IMR-90 (cell line): ENCODE measurements around the gene TAF1B. TPM values are rescaled to one million over a fixed set of nuclear protein-coding genes. Genes with fewer than 3 reads are reported as not detected.

ENCODE experiments used
- ATAC-seq: fragments of 200-7000 bp; cut with Tn5 transposase; 2 replicates; pipeline ENCODE4 v1.9.1; 2020; ENCODE audit warnings: low read depth, mild to moderate bottlenecking, moderate library complexity
- BruUV-seq: library from RNA; stranded (reverse); fragments of 400-500 nt; replicated peaks from 2 replicates; lab custom pipeline; 2021; lab: Mats Ljungman, UMichigan
- CTCF ChIA-PET: fragments of 300-600 bp; formaldehyde crosslinking; extraction: SDS; loops from one replicate; lab custom pipeline; 2021; ENCODE audit warnings: antibody characterized with exemption; lab: Yijun Ruan, JAX
- POLR2A ChIA-PET: fragments of 300-600 bp; sonication (Branson Sonifier 250); formaldehyde crosslinking; loops from one replicate; lab custom pipeline; 2022; ENCODE audit warnings: antibody characterized with exemption; ENCODE audit not compliant: unreplicated experiment; lab: Charles Lee
- DNase-seq: peaks from one replicate; pipeline ENCODE4 v3.0.0; 2013
- H2AFZ ChIP-seq: replicated peaks from 2 replicates; pipeline ENCODE3; 2013; ENCODE audit warnings: low read length, mild to moderate bottlenecking; ENCODE audit not compliant: poor library complexity
- H2AK5ac ChIP-seq: 2 replicates; pipeline ENCODE4 v1.6.1; 2013; ENCODE audit warnings: low read depth, low read length, inconsistent platforms
- H2AK9ac ChIP-seq: replicated peaks from 2 replicates; pipeline ENCODE3; 2013; ENCODE audit warnings: mild to moderate bottlenecking, low read depth, low read length, moderate library complexity; ENCODE audit not compliant: poor library complexity
- H2BK120ac ChIP-seq: 2 replicates; pipeline ENCODE4 v1.6.1; 2013; ENCODE audit warnings: low read depth, low read length, inconsistent platforms
- H2BK15ac ChIP-seq: 3 replicates; pipeline ENCODE4 v1.6.1; 2013; ENCODE audit warnings: low read depth, low read length, inconsistent platforms
- H2BK20ac ChIP-seq: 2 replicates; pipeline ENCODE4 v1.6.1; 2013; ENCODE audit warnings: low read depth, mild to moderate bottlenecking, inconsistent platforms, low read length, moderate library complexity
- H2BK5ac ChIP-seq: 2 replicates; pipeline ENCODE4 v1.6.1; 2013; ENCODE audit warnings: mild to moderate bottlenecking, low read depth, low read length, inconsistent platforms; ENCODE audit not compliant: poor library complexity, severe bottlenecking
- H3K14ac ChIP-seq: replicated peaks from 2 replicates; pipeline ENCODE4 v1.6.1; 2013; ENCODE audit warnings: low read depth, low read length, inconsistent platforms
- H3K18ac ChIP-seq: 2 replicates; pipeline ENCODE4 v1.6.1; 2013; ENCODE audit warnings: low read depth, low read length, control low read depth
- H3K23ac ChIP-seq: 2 replicates; pipeline ENCODE4 v1.6.1; 2013; ENCODE audit warnings: low read depth, low read length, inconsistent platforms
- H3K27ac ChIP-seq: 2 replicates; pipeline ENCODE4 v1.5.1; 2013; ENCODE audit warnings: mild to moderate bottlenecking, control low read depth, low read length; ENCODE audit not compliant: insufficient read depth
- H3K27me3 ChIP-seq: 2 replicates; pipeline ENCODE4 v1.6.1; 2013; ENCODE audit warnings: low read length; ENCODE audit not compliant: control insufficient read depth, insufficient read depth
- H3K36me3 ChIP-seq: 2 replicates; pipeline ENCODE4 v1.6.1; 2013; ENCODE audit warnings: low read length, mixed read lengths; ENCODE audit not compliant: control insufficient read depth, insufficient read depth
- H3K4ac ChIP-seq: 2 replicates; pipeline ENCODE4 v1.6.1; 2013; ENCODE audit warnings: low read depth, low read length, inconsistent platforms
- H3K4me1 ChIP-seq: 2 replicates; pipeline ENCODE4 v1.6.1; 2013; ENCODE audit warnings: low read length, mixed read lengths; ENCODE audit not compliant: control insufficient read depth, insufficient read depth
- H3K4me2 ChIP-seq: 2 replicates; pipeline ENCODE4 v1.6.1; 2013; ENCODE audit warnings: low read depth, mild to moderate bottlenecking, control low read depth, low read length, moderate library complexity
- H3K4me3 ChIP-seq: 2 replicates; pipeline ENCODE4 v1.5.1; 2013; ENCODE audit warnings: low read depth, mild to moderate bottlenecking, control low read depth, low read length, moderate library complexity; ENCODE audit not compliant: insufficient read depth
- H3K56ac ChIP-seq: 2 replicates; pipeline ENCODE4 v1.6.1; 2013; ENCODE audit warnings: low read length, inconsistent platforms; ENCODE audit not compliant: insufficient read depth; ENCODE audit errors: extremely low read depth
- H3K79me1 ChIP-seq, 2 experiments: 2 replicates each; pipeline ENCODE4 v1.6.1; 2013; ENCODE audit warnings: low read length in 2 of 2, inconsistent platforms in 1 of 2, low read depth in 1 of 2
- H3K9ac ChIP-seq: 2 replicates; pipeline ENCODE4 v1.6.1; 2013; ENCODE audit warnings: low read depth, low read length, control low read depth
- H3K9me1 ChIP-seq: 2 replicates; pipeline ENCODE4 v1.6.1; 2013; ENCODE audit warnings: low read length, inconsistent platforms; ENCODE audit not compliant: insufficient read depth
- H3K9me3 ChIP-seq: 2 replicates; pipeline ENCODE4 v1.6.1; 2013; ENCODE audit warnings: low read length; ENCODE audit not compliant: control insufficient read depth, insufficient read depth
- H4K20me1 ChIP-seq: 2 replicates; pipeline ENCODE4 v1.6.1; 2013; ENCODE audit warnings: low read length, inconsistent platforms; ENCODE audit not compliant: insufficient read depth
- H4K5ac ChIP-seq: 2 replicates; pipeline ENCODE4 v1.6.1; 2013; ENCODE audit warnings: mild to moderate bottlenecking, low read depth, low read length, control low read depth
- H4K8ac ChIP-seq, 2 experiments: 2 replicates each; pipeline ENCODE4 v1.6.1; 2013; ENCODE audit warnings: low read depth in 2 of 2, low read length in 2 of 2, control low read depth in 1 of 2, inconsistent platforms in 1 of 2
- H4K91ac ChIP-seq: 2 replicates; pipeline ENCODE4 v1.6.1; 2013; ENCODE audit warnings: low read depth, low read length, inconsistent platforms; ENCODE audit not compliant: insufficient read depth
- BHLHE40 ChIP-seq: fragments of 150-350 bp; IDR thresholded peaks from 2 replicates; pipeline ENCODE4 v1.6.1; 2016; ENCODE audit warnings: mild to moderate bottlenecking, low read depth, low read length
- MAFK ChIP-seq: IDR thresholded peaks from 2 replicates; pipeline ENCODE4 v1.6.1; 2012; ENCODE audit warnings: low read depth, low read length, improper control_type of control experiment
- MAZ ChIP-seq: IDR thresholded peaks from 2 replicates; pipeline ENCODE4 v1.6.1; 2012; ENCODE audit warnings: low read depth, mild to moderate bottlenecking, low read length, improper control_type of control experiment, moderate library complexity, borderline replicate concordance
- POLR2A ChIP-seq: IDR thresholded peaks from 2 replicates; pipeline ENCODE4 v1.6.1; 2012; ENCODE audit warnings: mild to moderate bottlenecking, low read depth, low read length
- RCOR1 ChIP-seq: IDR thresholded peaks from 2 replicates; pipeline ENCODE4 v1.6.1; 2012; ENCODE audit warnings: mild to moderate bottlenecking, low read length, improper control_type of control experiment; ENCODE audit not compliant: insufficient replicate concordance
- WGBS, 2 experiments: methylation state at CpG; one replicate each; pipeline versions ENCODE4 v1.1.5 to v1.1.7; 2013; ENCODE audit warnings: missing lambda C conversion rate in 2 of 2; ENCODE audit not compliant: insufficient read length in 1 of 2; ENCODE audit errors: extremely low coverage in 2 of 2; 5-methylcytosine and 5-hydroxymethylcytosine counted together
- dilution Hi-C: fragments of 300-500 bp; cut with HindIII; formaldehyde crosslinking; loops from one replicate; pipeline ENCODE4 v1.14.3; 2018; ENCODE audit warnings: low sequenced_read_pairs; ENCODE audit not compliant: unreplicated experiment
- in situ Hi-C: fragments of 300-500 bp; cut with MboI; formaldehyde crosslinking; loops from 3 replicates; pipeline ENCODE4 v1.14.3; 2019; ENCODE audit warnings: low sequenced_read_pairs, inconsistent platforms, mixed read lengths
- intact Hi-C: fragments of 100-400 bp; cut with micrococcal nuclease; formaldehyde crosslinking; loops from 2 replicates; pipeline ENCODE4 v1.10.0; 2022
- polyA plus RNA-seq, 3 experiments: library from polyadenylated mRNA; depleted of rRNA; stranded (reverse); fragments of >200 nt; gene quantifications; 2 replicates each; pipeline ENCODE4 v1.2.3, GENCODE V29; 2012; ENCODE audit warnings: low replicate concordance in 1 of 3
- total RNA-seq: library from RNA; depleted of rRNA; stranded (reverse); fragments of >200 nt; gene quantifications from 2 replicates; pipeline ENCODE4 v1.2.3, GENCODE V29; 2012
- TF ChIP-seq, protein P1 (sequence below): fragments of 150-350 bp; IDR thresholded peaks from 2 replicates; pipeline ENCODE4 v1.6.1; 2017; ENCODE audit warnings: mild to moderate bottlenecking, antibody characterized with exemption, low read length, low read depth
- TF ChIP-seq, protein P2 (sequence below): conservative IDR thresholded peaks from 2 replicates; pipeline ENCODE4 v1.5.1; 2012; ENCODE audit warnings: mild to moderate bottlenecking, low read depth, low read length, improper control_type of control experiment
- TF ChIP-seq, protein P3 (sequence below): fragments of 150-350 bp; IDR thresholded peaks from 2 replicates; pipeline ENCODE4 v1.6.1; 2016; ENCODE audit warnings: low read depth, mild to moderate bottlenecking, low read length, moderate library complexity, borderline replicate concordance

TAF1B gene
- total and polyA plus RNA-seq, 2 of the 4 experiments (the other 2 are of a cell fraction): 8.4 to 19.9 TPM

GRCh38 chr2:9973690-9974089 lies 130.4 kb downstream of the TAF1B start:
- Histone ChIP-seq H3K9ac (no peak overlapping the region), H3K27me3 (no peaks in the 10 kb centered on the region), H2BK5ac (peak overlapping the region; percentile 3), H4K91ac (no peak overlapping the region), H2BK120ac (peak overlapping the region; percentile 45), H4K5ac (0 out of 2 replicates have a peak overlapping the region, but pooled peaks have one; percentile 16), H3K79me1 (no peaks in the 10 kb centered on the region), H2BK15ac (peak overlapping the region; percentile 60; the same call in 2 of the 3 replicates), H3K4me2 (peak overlapping the region; percentile 6; the same call in 1 of the 2 replicates), H3K4ac (peak overlapping the region; percentile 51), H2AFZ (no peak overlapping the region), H3K9me1 (peaks cover 12% of the 10 kb centered on the region), H3K56ac (no peak overlapping the region), H3K4me1 (peaks cover 37% of the 10 kb centered on the region), H3K4me3 (no peak overlapping the region), H3K18ac (peak overlapping the region; percentile 55), H2BK20ac (peak overlapping the region; percentile 52; the same call in 1 of the 2 replicates), H3K27ac (no peak overlapping the region), H3K23ac (peak overlapping the region; percentile 6; the same call in 1 of the 2 replicates), H4K20me1 (no peaks in the 10 kb centered on the region), H3K36me3 (no peaks in the 10 kb centered on the region), H2AK9ac (peak overlapping the region; percentile 1), H2AK5ac (peak overlapping the region; percentile 48; the same call in 1 of the 2 replicates), H3K14ac (peak overlapping the region; percentile 18; the same call in 1 of the 2 replicates), H3K9me3 (no peaks in the 10 kb centered on the region), H4K8ac (peak overlapping the region in 1 of 2 experiments; percentile 1; a peak in 1 of 4 replicates)
- no CpG with 5 or more reads among the region's 6 CpGs for WGBS, 2 experiments
- intact Hi-C loops (no loop called here), dilution Hi-C loops (no loop called here), in situ Hi-C loops (no loop called here)
- CTCF ChIA-PET: interaction anchor here (1.5 to 2.2 kb wide), 2 partner anchors 11 to 75 kb away, joined by 4 to 14 read pairs; no protein-coding TSS in a partner anchor
- no peak for TF ChIP-seq POLR2A
- TF ChIP-seq RCOR1: no peak
- no peak for TF ChIP-seq MAZ
- TF ChIP-seq, protein P1, sequence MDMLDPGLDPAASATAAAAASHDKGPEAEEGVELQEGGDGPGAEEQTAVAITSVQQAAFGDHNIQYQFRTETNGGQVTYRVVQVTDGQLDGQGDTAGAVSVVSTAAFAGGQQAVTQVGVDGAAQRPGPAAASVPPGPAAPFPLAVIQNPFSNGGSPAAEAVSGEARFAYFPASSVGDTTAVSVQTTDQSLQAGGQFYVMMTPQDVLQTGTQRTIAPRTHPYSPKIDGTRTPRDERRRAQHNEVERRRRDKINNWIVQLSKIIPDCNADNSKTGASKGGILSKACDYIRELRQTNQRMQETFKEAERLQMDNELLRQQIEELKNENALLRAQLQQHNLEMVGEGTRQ: no peak
- no peak for TF ChIP-seq MAFK
- TF ChIP-seq, protein P2, sequence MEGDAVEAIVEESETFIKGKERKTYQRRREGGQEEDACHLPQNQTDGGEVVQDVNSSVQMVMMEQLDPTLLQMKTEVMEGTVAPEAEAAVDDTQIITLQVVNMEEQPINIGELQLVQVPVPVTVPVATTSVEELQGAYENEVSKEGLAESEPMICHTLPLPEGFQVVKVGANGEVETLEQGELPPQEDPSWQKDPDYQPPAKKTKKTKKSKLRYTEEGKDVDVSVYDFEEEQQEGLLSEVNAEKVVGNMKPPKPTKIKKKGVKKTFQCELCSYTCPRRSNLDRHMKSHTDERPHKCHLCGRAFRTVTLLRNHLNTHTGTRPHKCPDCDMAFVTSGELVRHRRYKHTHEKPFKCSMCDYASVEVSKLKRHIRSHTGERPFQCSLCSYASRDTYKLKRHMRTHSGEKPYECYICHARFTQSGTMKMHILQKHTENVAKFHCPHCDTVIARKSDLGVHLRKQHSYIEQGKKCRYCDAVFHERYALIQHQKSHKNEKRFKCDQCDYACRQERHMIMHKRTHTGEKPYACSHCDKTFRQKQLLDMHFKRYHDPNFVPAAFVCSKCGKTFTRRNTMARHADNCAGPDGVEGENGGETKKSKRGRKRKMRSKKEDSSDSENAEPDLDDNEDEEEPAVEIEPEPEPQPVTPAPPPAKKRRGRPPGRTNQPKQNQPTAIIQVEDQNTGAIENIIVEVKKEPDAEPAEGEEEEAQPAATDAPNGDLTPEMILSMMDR: no peak
- TF ChIP-seq, protein P3, sequence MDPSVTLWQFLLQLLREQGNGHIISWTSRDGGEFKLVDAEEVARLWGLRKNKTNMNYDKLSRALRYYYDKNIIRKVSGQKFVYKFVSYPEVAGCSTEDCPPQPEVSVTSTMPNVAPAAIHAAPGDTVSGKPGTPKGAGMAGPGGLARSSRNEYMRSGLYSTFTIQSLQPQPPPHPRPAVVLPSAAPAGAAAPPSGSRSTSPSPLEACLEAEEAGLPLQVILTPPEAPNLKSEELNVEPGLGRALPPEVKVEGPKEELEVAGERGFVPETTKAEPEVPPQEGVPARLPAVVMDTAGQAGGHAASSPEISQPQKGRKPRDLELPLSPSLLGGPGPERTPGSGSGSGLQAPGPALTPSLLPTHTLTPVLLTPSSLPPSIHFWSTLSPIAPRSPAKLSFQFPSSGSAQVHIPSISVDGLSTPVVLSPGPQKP: no peak
- no peak for TF ChIP-seq BHLHE40
- ATAC-seq (no peak), DNase-seq (no peak)
- no TSS peak for BruUV-seq
- POLR2A ChIA-PET: no interaction called here
